Activated naive CD4-positive, alpha-beta T cell treated with anti-CD3 and anti-CD28 coated beads, Interleukin-2, amount 50 U/mL, for 72 hours (primary cell): ENCODE results near the gene LACRT. TPM values are rescaled to one million over a fixed set of nuclear protein-coding genes. Genes with fewer than 3 reads are reported as not detected.
"Not testable (repeated sequence)": the region's sequence is repeated elsewhere in the genome, so short reads cannot be mapped to it uniquely, and the experiment has no call there.

Experiments
- ATAC-seq, 2 donors: fragments of 150-1000 bp; cut with Tn5 transposase; 2 replicates each; pipeline ENCODE4 v1.10.0; 2021; ENCODE audit warnings: mild to moderate bottlenecking in 2 of 2, moderate library complexity in 2 of 2
- DNase-seq, 2 donors: peaks; one replicate each; pipeline ENCODE4 v3.0.0; 2021 to 2022; ENCODE audit warnings: low spot score in 2 of 2
- H3K27ac Mint-ChIP-seq, 2 donors: one replicate each; pipeline ENCODE4 v1.8.0; 2022; ENCODE audit warnings: mild to moderate bottlenecking in 2 of 2, mixed read lengths in 2 of 2
- H3K36me3 Mint-ChIP-seq, 2 donors: one replicate each; pipeline ENCODE4 v1.8.0; 2022; ENCODE audit warnings: mixed read lengths in 2 of 2
- H3K9me3 Mint-ChIP-seq, 2 donors: one replicate each; pipeline ENCODE4 v1.8.0; 2022; ENCODE audit warnings: mixed read lengths in 2 of 2
- total RNA-seq, 2 donors: library from RNA; stranded (reverse); gene quantifications; one replicate each; pipeline ENCODE4 v1.2.3, GENCODE V29; 2022

Gene LACRT
- total RNA-seq, 2 donors from 2014 or later, result not detected

GRCh38 chr12:54650409-54650808 lies 15.7 kb upstream of the LACRT start:
- H3K27ac Mint-ChIP-seq, result no peak overlapping the region
- H3K36me3 Mint-ChIP-seq, result no peaks in the 10 kb centered on the region
- no peaks in the 10 kb centered on the region for H3K9me3 Mint-ChIP-seq
- no peak for DNase-seq
- ATAC-seq, result peak in 1 of 2 donors; percentile 74

DNA sequence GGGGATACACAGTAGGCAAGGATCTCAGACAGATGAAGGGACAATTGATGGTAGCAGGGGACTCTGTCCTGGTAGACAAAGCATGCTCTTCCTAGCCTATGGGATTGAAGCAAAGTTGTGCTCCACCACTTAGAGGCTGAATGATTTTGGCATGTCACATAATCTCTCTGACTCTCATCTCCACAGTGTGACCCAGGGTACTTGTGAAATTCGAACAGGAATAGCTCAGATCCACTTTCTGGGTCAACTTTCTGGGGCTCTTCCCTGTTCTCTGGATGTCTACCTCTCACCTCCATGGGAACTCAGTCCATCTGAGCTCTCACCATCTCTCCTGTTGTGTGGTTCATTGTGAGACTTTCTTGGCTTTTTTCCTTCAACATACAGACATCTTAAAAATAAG lies 15.1 kb upstream of the LACRT start:
- H3K27ac Mint-ChIP-seq, result no peak overlapping the region
- DNase-seq (no peak), ATAC-seq (no peak)
- H3K36me3 Mint-ChIP-seq, result no peaks in the 10 kb centered on the region
- H3K9me3 Mint-ChIP-seq, result no peaks in the 10 kb centered on the region

DNA sequence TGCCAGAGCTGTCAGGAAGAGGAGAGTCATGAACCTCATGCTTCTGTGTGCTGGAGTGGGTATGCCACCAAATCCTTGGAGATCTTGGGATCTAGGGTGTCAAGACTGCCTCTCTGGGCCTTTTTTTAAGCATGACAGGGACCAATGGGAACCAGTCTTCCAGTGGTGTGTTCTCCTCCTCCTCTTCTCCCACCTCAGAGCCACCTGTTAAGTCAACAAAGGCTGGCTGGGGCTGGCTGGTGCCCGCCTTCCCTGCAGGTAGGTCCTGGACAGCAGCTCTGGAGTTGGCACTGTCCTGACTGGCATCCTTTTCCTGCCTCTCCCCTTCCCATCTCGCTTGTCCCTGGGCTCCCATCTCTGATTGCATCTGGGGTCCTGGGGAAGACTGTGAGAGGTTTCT lies 13.6 kb upstream of the LACRT start, which contains the start of gene DCD:
DCD (minus strand) TSS at position 101 of the 400 bp plus-strand sequence; CDS start at position 39, 62 bp downstream.
- Mint-ChIP-seq H3K9me3 (no peaks in the 10 kb centered on the region), H3K27ac (no peak within 1 kb of the TSS), H3K36me3 (no peaks in the 10 kb centered on the region)
- DNase-seq (no peak), ATAC-seq (no peak)

- ATAC-seq (no peak), DNase-seq (no peak)
- Mint-ChIP-seq H3K36me3 (no peaks in the 10 kb centered on the region), H3K9me3 (no peaks in the 10 kb centered on the region), H3K27ac (no peak overlapping the region)
These were observed 6.9 kb upstream of the LACRT start for GRCh38 chr12:54641554-54641953.

DNA sequence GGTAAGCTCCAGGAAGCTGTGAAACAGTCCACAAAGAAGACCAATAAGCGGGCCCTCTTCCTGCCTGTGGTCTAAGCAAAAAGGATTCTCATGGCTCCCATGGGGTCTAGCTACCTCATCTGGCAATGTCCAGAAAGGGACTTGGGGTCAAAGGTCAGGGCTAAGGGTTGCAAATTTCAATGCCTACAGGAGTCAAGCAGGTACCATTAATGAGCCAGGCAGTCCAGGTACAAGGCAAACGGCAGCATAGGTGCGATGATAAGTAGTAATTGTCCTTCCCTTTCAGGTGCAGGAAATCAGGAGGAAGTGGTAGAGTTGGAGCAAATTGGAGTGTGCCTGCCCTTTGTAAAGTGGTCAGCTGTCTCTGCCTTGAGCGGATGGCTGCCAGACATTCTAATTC lies 6.4 kb upstream of the LACRT start:
- DNase-seq (no peak), ATAC-seq (no peak)
- Mint-ChIP-seq H3K9me3 (no peaks in the 10 kb centered on the region), H3K36me3 (no peaks in the 10 kb centered on the region), H3K27ac (no peak overlapping the region)

DNA sequence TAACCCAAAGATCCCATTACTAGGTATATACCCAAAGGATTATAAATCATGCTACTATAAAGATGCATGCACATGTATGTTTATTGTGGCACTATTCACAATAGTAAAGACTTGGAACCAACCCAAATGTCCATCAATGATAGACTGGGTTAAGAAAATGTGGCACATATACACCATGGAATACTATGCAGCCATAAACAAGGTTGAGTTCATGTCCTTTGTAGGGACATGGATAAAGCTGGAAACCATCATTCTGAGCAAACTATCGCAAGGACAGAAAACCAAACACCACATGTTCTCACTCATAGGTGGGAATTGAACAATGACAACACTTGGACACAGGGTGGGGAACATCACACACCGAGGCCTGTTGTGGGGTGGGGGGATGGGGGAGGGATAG lies 4.4 kb upstream of the LACRT start:
- not testable (repeated sequence) for H3K36me3 Mint-ChIP-seq, DNase-seq, H3K9me3 Mint-ChIP-seq, H3K27ac Mint-ChIP-seq, ATAC-seq

DNA sequence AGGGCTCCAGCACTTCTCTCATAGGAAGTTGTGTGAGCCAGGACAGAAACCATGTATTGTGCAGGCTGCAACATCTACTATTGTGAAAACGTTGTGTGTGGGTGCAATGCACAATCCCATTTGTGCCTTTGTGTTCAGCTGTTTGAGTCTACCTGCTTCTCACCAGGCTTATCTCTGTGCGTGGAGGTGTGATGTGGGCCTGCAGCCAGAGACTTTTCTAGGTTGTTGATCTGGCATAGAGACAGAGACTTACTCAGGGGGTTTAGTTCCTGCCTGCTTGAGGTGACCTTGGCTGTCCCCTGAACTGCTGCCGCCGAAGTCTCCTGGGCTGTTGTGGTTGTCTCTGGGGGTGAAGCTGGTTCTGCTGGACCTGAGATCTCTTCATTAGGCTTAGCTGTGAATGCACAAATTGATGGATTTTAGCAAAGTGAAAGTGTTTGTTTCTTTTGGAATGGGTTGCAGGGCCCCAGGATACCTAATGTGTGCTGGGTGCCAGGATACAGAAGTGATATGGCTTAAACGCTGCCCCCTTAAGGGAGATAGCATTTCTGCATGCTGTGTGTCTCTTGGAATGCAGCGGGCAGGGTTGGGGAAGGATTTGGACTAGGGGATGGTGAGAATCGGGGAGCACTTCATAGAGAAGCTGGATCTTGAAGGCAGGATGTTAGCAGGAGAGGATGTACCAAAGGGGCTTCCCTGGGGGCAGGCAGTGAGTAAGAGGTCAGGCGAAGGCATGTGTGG lies 2.5 kb downstream of the LACRT start:
- Mint-ChIP-seq H3K9me3 (peaks cover 4 to 5% of the 10 kb centered on the region in 2 donors), H3K27ac (no peak overlapping the region), H3K36me3 (peaks cover 1 to 6% of the 10 kb centered on the region in 2 donors)
- ATAC-seq (no peak), DNase-seq (no peak)

- no peak for DNase-seq
- no peak for ATAC-seq
- Mint-ChIP-seq H3K27ac (no peak overlapping the region), H3K36me3 (peaks cover 8 to 12% of the 10 kb centered on the region in 2 donors), H3K9me3 (peaks cover 4 to 12% of the 10 kb centered on the region in 2 donors)
These were observed 3.1 kb downstream of the LACRT start for GRCh38 chr12:54631551-54631950.

DNA sequence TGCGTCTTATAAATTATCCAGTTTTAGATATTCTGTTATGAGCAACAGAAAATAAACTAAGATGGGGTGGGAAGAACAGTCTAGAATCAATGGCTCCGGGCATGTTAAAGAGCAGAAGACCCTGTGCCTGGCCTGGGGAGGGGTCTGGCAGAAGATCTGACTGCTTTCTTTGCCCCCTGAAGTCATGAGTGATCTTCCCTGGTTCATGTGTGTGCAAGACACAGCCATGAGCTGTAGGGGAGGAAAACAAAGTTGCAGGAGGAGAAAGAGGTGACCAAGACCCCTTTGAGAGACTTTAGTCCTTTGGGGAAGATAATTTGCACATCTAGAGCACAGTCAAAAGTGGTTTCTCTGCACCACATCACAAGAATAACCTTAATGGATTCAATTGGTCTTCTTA lies 4.8 kb downstream of the LACRT start:
- ATAC-seq (no peak), DNase-seq (no peak)
- Mint-ChIP-seq H3K36me3 (peaks cover 10 to 13% of the 10 kb centered on the region in 2 donors), H3K27ac (no peak overlapping the region), H3K9me3 (peaks cover 4 to 13% of the 10 kb centered on the region in 2 donors)

DNA sequence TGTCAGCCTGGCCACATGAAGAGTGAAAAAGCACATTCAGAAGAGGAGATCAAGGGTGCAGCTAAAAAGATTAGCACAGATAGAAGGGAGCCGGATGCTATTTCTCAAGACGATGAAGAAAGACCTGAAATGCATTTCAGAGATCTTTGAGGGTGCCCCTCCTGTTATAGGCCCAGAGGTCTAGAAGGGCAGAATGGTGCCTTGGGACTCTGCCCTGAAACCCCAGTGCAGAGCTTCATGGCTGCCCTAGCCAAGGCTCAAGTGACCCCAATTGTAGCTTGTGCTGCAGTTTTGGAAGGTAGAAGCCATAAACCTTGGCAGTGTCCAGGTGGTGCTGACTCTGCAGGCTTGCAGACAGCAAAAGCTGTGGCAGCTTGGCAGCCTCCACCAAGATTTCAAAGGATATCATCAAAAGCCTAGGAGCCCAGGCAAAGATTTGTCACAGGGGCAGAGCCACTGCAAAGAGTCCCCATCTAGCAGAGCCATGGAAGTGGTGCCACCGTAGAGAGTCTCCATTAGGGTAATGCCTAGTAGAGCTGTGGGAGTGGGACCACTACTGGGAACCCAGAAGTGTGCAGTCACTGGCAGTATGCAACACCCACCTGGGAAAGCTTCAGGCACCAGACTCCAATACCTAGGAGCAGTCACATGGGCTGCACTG lies 6.4 kb downstream of the LACRT start:
- no peak for ATAC-seq

GRCh38 chr12:54627304-54627703 lies 7.4 kb downstream of the LACRT start:
- H3K36me3 Mint-ChIP-seq, result peaks cover 10 to 13% of the 10 kb centered on the region in 2 donors
- peaks cover 4 to 13% of the 10 kb centered on the region in 2 donors for H3K9me3 Mint-ChIP-seq
- H3K27ac Mint-ChIP-seq, result no peak overlapping the region
- no peak for ATAC-seq
- no peak for DNase-seq

More for the DNA sequence above, 6.4 kb downstream of the LACRT start:
- no peak overlapping the region for H3K27ac Mint-ChIP-seq
- peaks cover 4 to 13% of the 10 kb centered on the region in 2 donors for H3K9me3 Mint-ChIP-seq
- peaks cover 10 to 13% of the 10 kb centered on the region in 2 donors for H3K36me3 Mint-ChIP-seq
- no peak for DNase-seq

DNA sequence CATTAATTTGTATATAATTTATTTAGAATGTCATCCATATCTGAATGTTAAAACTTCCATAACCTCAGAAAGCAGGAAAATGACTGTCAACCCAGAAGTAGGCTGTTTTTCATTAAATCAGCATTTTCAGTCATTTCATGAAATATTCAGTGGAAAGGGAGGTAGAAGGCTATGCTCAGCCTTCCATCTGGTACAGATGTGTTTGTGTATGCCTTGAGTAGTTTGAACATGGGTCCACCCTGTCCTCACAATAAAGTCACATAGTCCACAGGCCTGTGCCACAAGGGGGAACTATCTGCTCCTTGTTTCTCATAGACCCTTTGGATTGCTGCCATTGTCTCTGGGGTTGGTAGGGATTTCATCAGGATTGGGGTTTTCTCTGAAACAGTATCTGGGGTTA lies 9.1 kb downstream of the LACRT start:
- no peak overlapping the region for H3K27ac Mint-ChIP-seq
- peaks cover 4 to 13% of the 10 kb centered on the region in 2 donors for H3K9me3 Mint-ChIP-seq
- DNase-seq (no peak), ATAC-seq (no peak)
- H3K36me3 Mint-ChIP-seq, result peaks cover 10 to 13% of the 10 kb centered on the region in 2 donors

- Mint-ChIP-seq H3K36me3 (peaks cover 10 to 13% of the 10 kb centered on the region in 2 donors), H3K27ac (no peak overlapping the region), H3K9me3 (peaks cover 4 to 13% of the 10 kb centered on the region in 2 donors)
- DNase-seq, result no peak
- ATAC-seq, result no peak
These were observed 10.1 kb downstream of the LACRT start for GRCh38 chr12:54624315-54625279.

- peaks cover under 1 to 8% of the 10 kb centered on the region in 2 donors for H3K9me3 Mint-ChIP-seq
- no peak for ATAC-seq
- no peak for DNase-seq
These were observed 12.1 kb downstream of the LACRT start for GRCh38 chr12:54622463-54623183.

DNA sequence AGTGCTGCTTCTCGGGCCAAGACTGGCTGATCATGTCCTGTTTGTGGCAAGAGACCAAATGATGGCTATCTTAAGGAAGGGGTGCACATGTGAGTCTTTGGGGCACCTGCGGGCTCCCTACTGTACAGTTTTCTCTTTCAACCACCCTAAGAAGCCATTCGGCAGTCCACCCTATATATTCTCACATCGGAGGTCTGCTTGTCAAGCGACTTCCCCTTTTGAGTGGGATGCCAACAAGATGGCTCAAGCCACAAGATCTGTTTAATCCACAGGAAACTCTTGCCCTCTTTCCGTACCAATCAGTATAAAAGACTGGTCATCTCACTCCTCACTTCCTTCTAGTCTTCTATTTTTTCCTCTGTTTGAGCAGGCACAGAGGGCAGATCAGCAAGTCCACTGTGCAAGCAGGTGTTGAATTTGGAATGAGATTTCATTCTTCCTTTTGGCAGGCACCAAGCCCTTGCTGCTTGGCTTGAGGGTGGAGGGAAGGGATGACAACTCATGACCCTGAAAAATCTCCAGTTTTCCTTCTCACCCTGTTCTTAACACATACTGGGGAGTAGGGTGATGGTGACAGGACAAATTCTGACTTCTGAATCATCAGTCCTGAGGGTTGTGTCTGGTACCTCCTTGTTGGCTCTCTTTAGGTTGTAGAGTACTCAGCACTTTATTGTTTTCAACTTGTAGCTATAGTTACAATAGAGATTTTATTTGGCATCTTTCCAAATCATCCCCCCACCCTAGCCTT lies 17.6 kb downstream of the LACRT start:
- Mint-ChIP-seq H3K9me3 (no peaks in the 10 kb centered on the region), H3K27ac (no peak overlapping the region), H3K36me3 (no peaks in the 10 kb centered on the region)
- ATAC-seq, result no peak
- no peak for DNase-seq

More at GRCh38 chr12:54622463-54623183, 12.1 kb downstream of the LACRT start:
- peaks cover 9 to 10% of the 10 kb centered on the region in 2 donors for H3K36me3 Mint-ChIP-seq
- no peak overlapping the region for H3K27ac Mint-ChIP-seq
